GM19351 (cell line): ENCODE measurements around the gene PRKCE.
"Not testable (repeated sequence)": the region's sequence is repeated elsewhere in the genome, so short reads cannot be mapped to it uniquely, and the experiment has no call there.

Experiments
- ATAC-seq: cut with Tn5 transposase; IDR thresholded peaks from one replicate; pipeline ENCODE4 v1.9.1; 2021; ENCODE audit warnings: mild to moderate bottlenecking, moderate library complexity; ENCODE audit not compliant: unreplicated experiment

The PRKCE gene

DNA sequence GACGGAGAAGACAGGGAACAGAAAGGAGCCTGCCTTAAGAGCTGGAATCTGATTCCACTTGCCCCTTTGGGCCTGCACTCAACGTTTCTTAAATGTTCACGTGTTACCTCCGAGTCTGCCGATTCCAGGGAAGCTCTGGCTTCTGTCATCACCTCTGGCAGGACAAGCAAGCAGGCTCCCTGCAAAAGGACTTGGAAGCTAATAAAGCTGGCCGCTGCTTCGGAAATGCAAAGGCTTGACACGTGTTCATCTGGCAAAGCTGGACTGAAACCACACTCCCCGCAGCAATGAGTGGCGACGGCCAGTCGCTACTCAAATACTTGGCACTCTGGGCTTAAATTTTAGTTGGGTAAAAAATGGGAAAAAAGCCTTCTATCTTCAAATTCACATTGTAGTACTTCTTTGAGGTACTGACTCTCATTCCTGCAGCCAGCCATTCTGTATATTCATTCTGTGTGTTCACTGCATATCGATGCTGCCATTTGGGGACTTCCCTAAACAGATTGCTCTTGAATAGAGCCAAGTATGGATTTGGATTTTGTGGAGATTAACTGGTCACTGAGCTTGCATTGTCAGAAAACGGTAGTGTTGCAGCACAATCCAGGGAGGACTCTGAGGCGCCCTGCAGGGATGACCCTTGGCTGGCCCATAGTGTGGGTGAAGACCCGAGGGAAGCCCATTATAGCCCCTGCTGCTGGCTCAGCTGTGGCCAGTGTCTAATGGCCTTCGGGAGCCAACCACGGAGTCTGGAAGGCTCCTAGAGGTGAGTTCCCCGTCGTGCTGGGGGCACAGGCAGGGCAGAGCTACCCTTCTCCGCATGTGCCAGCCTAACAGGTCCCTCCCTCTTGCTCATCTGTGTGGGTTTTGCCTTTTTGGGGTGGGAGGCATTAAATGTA is 231.5 kb downstream of the PRKCE start:
- no peak for ATAC-seq

DNA sequence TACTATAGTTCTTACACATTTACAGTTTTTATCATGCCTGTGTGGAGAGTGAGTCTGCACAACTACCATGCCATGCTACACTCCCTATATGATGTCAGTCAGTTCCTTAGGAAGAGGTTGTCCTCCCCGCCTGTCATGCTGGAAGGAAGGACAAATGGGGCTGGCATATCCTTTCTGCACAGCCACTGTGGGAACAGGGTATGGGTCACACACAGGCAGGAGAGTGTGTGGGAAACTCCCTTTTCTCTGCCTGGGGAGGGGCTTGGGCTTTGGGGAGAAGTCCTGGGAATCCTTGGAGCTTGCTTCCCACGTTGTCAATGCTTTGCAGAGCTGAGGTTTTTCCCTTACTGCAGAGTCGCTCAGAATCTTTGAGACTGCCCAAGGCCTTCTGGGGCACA is 232.1 kb downstream of the PRKCE start:
- no peak for ATAC-seq

DNA sequence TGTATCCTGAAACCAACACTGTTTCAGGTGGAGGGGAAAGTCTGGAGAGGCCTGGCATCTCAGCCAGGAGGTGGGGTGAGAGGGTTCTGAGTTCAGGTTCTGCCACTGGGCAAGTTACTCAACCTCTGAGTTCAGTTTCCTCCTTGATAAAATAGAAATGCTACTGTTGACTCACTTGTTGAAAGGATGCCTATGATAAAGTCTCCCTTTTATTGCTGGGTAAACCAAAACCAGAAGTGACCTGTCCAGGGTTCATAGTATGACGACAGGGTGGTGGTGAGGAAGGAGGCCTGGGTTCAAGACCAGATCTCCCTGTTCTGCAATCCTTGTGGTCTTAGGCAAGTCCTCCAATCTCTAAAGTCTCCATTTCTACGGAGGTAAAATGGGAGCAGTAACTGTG is 232.7 kb downstream of the PRKCE start:
- no peak for ATAC-seq

DNA sequence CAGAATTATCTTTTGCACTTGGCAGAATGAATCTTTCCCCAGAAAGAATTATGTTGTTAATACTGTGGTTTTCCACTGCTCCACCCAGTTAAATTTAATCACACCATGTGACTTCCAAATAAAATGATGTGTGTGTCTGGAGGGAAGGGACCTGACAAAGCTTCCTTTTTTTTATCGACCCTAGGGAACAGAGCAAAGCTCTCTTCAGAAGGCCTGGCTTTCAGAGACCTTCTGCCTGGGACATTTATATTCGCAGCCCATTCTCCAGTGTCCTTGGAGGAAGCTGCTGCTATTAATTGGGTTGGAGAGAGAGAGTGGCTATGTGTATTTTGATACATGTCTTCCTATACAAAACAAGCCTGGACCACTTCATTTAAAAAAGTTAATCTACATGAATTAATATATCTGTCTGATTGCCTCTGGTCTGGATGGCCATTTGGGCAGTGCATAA is 233.7 kb downstream of the PRKCE start:
- no peak for ATAC-seq

DNA sequence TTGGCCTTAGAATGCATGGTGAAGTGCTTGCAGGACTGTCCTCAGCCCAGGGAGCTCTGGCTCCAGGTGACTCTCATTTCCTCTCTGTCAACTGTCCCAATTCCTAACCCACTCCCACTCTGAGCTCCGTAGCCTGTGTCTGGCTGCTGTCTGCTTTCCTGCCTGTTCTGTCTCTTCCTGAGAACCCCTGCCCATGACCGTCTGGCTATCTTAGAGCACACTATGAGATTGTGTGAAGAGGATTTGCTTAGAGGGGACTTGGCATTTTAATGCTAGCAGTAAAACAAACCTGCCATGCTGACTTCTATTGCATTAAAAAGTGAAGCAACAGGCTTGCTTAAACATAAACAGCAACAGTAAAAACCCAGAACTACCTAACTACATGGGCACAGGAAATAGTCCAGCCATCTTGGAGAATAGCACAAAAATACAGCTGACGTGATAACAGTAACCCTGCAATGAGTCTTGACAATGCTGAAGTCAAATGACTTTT is 234.7 kb downstream of the PRKCE start:
- no peak for ATAC-seq

DNA sequence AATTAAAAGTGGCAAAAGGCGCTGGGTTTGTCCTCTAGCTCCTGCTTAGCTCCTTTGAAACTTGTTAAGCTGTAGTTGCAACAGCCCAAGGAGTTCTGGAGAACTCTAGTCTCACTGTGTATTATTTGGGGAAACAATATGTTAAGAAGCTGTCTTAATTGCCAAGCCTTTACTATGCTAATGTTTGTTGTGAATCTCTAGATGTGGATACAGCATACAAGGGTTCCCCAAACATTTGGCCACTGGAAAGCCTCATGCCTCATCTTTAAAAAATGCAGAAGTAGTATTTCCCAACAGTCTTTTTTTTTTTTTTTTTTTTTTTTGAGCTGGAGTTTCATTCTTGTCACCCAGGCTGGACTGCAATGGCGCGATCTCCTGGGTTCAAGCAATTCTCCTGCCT is 236.7 kb downstream of the PRKCE start:
- no peak for ATAC-seq

DNA sequence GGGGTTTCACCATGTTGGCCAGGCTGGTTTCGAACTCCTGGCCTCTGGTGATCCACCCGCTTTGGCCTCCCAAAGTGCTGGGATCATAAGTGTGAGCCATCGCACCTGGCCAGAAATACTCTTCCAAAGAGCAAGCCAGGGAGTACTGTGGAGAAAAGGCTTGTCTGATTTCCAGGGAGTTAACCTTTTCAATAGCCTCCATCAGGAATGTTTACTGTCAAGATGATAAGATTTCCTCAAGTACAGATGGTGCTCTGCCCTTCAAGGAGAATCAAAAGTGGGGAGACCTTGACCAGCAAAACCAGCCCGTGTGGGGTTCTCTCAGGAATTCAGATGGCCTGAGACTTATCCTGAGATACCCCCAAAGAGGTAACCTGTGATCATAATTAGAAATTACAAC is 237.2 kb downstream of the PRKCE start:
- no peak for ATAC-seq

DNA sequence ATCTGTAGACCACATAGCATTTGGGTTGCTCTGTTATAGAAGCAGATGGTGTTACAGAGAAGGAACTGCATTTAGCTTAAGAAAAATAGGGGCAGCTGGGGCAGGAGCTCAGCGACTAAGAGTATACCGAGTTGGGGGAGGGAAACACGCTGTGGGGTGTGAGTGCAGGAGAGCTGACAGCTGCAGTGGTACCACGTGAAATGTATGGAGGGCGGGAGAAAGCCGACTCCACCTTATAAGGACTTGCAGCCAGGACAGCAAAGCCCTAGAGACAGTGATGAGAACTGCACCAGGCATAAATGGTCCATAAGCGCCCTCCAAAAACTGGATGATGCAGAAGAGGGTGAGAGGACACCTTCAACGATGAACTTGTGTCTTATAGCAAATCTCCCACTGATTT is 237.6 kb downstream of the PRKCE start:
- ATAC-seq: peak; percentile 85

DNA sequence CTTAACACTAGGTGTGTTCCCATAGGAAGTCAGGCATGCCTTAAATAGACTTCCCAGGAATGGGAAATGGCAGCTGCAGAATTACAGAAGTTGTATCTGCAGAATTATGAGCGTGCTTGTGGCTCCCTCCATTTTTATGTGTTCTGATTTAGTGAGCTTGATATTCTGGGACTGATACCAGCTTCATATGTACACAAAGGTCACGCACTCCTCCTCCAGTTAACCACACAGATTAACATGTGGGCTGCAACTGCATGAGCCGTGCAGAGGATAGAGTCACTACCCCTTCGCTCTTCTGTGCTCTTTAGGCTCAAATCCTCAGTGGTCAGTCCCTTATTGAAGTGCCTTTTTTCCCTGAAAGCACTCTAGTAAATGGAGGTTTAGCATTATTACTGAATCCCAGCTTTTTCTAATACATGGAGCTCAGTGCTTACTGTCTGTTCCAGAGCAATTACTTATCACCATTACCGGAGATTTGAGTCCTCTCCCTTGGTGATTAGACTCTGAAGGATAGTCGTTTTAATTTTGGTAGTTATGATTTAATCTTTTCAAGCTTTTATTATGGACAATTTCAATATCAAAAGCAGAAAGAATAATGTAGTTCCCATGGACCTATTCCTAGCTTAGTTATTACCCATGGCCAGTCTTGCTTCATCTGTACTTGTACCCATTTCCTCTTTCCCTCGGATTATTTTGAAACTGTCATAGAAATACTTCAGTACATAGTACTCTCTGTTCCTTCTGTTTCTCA is 238.3 kb downstream of the PRKCE start:
- peak; percentile 66 for ATAC-seq

DNA sequence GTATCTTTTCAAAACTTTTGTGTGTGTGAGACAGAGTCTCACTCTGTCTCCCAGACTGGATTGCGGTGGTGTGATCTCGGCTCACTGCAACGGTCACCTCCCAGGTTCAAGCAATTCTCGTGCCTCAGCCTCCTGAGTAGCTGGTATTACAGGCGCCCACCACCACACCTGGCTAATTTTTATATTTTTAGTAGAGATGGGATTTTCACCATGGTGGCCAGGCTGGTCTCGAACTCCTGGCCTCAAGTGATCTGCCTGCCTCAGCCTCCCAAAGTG is 238.8 kb downstream of the PRKCE start:
- ATAC-seq: not testable (repeated sequence)

DNA sequence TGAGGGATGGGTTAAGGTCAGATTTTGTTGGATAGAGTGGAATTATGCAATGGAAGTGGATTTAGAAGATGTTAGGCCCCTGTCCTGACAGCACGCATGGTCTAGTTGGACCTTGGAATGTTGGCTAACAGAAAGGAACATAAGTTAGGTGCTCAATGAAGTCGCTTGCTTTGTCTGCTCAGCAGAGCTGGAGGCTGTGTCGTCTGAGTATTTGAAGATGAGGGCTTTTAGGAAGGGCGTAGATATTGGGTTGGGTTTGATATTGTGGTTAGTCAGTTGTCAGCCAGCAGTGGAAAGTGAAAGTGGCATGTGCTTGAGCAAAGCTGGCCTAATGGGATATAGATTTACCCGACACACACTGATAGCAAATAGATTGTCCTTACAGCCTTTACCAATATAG is 239.3 kb downstream of the PRKCE start:
- ATAC-seq: no peak

DNA sequence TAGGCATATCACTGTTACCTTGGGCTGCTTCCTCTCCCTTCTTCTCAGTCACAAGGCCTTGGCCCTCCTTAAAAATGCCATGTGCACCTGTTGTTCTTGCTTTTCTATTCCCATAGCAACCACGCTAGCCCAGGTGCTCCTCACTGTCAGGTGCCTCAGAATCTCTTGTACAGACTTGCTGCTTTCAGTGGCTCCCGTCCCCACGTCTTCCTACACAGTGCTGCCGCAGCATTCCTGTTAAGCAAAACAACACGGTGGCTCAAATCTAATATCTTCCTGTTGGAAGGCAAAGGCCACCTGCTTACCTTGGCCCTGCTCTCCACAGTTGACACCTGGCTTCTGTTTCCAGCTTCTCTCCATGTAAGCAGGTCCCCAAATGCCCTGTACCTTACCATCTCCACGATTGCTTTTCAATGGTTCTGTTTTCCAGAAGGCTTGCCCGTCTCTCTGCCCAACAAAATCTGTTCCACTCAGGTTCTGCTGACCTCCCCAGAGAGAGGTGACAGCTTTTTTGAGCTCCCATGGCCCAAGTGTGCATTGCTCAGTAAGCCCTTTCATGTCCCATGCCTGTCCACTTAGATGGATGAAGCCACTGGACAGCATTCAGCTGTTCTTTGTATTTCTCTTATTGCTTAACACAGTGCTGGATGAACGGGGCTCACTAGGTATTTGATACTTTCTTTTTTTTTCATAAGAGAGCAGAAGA is 240.4 kb downstream of the PRKCE start:
- no peak for ATAC-seq

DNA sequence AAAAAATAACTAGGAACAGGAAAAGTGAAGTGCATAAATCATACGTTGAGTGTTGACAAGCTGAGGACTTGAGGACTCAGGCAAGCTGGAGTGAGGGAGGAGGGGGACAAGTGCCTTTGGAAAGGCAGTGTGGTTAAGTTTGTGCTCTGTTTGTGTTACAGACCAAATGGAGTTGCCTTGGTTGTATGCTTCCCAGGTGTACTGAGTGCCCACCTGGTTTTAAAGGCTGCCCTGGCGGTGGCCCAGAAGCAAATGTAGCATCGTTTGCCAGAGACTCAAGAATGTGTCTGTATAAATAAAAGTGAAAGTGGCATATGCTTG is 240.9 kb downstream of the PRKCE start:
- ATAC-seq: no peak

DNA sequence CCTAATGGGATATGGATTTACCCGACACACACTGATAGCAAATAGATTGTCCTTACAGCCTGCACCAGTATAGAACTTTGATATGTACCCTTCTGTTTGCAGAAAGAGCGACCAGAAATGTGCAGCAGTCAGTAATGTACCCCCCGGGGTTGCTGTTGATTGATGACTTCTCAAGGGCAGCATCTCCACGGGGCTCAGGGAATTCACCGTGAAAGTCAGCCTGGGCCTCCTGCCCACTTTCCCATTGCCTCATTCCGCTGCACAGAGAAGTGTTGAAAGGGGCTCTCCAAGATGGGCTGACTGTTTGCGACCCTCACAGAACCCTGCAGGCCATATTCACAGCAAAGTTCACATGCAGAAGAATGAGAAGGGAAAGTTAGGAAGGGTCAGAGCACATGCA is 241.3 kb downstream of the PRKCE start:
- no peak for ATAC-seq

DNA sequence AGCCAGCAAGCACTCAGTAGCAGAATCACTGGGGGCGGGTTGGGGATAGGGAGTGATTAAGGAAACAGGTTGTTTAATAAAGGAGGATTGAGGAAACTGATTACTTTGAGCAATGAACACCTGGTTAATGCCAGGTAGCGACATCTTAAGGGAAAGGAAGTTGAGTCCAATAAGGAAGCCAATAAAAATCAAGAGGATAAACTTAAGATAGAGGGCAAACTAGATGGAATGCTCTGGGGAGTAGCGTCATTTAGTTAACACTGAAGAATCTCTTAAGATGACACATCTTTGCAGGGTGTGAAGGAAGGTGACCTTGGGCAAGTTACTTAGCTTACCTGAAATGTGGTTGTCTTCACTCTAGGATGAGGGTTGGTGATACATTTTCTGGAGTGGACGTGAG is 242.7 kb downstream of the PRKCE start:
- no peak for ATAC-seq

DNA sequence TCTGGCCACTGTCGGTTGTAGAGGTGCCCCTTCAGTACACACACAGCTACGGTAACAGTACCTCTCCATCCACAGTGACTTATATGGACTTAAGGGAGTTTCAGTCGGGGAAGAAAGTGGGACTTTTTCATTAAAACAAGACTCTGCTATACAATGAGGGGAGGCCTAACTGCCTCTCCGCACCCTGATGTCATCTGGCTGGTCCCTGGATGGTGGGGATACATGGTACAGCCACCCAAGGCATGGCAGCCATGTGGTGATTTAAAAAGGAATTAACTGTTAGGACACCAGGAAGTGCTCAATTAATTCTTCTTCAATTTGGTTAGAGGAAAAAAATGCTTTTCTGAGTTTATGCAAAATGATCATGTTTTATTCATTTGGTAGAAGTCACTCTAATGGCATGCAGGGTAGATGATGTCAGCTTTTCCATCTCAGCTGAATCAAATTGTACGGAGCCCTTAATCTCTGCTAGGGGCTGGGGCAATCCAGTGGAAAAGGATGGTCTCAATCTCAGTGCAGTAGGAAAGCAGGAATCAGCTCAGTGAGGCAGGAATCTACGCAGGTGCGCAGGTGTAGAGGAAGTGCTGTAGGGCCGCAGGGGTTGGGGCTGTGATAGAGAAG is 243.9 kb downstream of the PRKCE start:
- ATAC-seq: no peak

DNA sequence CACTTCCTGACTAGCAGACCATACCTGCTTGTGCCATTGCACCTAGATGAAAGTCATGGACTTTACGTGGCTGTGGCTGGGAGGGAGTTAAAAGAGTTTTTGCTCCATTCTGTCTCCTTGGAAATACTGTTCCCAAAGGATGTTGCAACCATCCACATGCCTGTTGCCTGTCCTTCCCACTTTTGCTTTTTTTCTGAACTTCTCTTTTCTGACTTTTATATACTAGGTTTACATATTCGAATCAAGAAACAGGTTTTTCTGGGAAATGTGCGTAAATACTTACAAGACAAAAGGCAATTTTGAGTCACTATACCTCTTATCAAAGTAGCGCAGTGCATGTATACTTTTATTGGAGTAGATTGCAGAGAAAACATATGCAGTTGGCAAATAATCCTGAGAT is 244.8 kb downstream of the PRKCE start:
- ATAC-seq: no peak

DNA sequence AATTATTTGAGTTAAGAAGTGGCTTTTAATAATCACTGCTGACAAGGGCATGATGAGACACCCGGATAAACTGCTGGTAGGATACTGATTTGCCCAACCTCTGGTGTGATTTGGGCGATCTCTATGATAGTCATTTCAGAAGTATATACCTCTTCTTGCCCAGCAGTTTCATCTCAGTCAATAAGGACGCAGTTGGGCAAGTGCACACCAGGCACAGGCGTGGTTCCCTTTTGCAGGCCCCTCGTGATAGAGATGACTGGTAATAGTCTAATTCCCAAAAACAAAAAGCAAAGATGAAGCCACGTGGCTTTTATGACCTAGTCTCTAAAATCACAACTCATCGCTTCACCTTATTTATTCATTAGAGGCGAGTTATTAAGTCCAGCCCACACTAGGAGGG is 246.4 kb downstream of the PRKCE start:
- ATAC-seq: no peak

DNA sequence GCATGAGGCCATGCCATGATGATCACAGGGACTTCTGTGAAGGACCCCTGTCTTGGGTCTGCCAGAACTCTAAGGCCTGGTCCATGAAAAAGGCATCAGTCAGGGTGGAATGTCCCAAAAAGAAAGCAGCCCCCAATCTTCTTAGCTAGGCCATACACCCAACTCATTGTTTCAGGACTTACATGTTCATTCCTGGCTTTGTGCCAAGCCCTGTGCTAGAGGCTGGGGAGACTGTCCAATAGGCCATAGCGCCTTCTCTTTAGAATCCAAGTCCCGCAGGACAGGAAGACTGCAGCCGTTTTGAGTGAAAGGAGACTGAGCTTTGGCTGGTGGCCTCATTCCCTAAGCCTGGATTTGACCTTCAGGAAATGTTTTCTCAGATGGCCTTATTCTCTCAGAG is 247.3 kb downstream of the PRKCE start:
- ATAC-seq: no peak

DNA sequence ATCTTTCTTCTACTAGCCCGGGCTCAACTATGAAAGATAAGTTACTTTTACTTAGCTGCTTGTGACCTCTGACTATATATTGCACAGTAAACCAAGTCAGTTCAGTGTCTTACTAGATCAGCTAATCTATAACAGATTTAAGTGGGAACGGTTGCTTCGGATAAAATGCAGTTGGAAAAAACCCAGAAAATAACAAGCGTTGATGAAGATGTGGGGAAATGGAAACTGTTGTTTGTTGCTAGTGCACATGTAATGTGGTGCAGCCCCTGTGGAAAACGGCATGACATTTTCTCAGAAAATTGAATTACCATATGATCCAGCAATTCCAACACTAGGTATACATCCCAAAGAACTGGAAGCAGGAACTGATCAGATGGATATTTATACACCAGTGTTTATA is 248.5 kb downstream of the PRKCE start:
- no peak for ATAC-seq

DNA sequence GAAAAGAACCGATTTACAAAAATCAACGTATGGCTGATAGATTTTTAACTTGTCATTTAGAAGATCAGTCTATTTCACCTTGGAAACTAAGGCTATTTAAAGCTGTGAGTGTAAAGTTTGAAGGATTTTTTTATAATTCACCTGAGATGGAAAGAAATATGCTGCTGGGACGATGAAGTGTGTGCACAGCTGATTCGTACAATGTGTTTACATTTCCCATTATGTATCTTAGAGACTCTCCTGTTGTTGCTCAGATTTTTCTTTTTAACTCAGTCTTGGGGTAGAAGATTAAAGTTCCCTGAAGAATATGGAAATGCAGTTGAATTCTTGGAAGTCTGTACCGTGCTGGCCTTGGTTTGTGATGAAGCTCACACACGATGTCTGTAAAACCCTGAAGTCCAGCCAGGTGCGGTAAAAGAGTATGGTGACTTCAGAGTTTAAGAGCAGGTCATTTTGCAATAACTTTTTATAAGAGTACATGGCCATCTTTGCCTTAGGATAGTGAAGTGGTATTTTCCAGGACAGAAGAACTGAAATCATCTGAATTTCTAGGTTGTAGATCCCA is 250.1 kb downstream of the PRKCE start:
- no peak for ATAC-seq
